T-helper 9 cell (primary cell): ENCODE measurements around the gene SIRPB1.
"Not testable (repeated sequence)": the region's sequence is repeated elsewhere in the genome, so short reads cannot be mapped to it uniquely, and the experiment has no call there.

Source experiments
- DNase-seq: peaks from one replicate; pipeline ENCODE4 v3.0.0-alpha.2; 2020

Gene SIRPB1

GRCh38 chr20:1636621-1637020 is 16.8 kb upstream of the SIRPB1 start:
- no peak for DNase-seq

- DNase-seq: no peak
Observed at GRCh38 chr20:1635291-1635979, 15.6 kb upstream of the SIRPB1 start.

- DNase-seq: no peak
Observed at GRCh38 chr20:1633535-1633934, 13.7 kb upstream of the SIRPB1 start.

GRCh38 chr20:1632178-1632577 is 12.4 kb upstream of the SIRPB1 start:
- DNase-seq: no peak

- DNase-seq: no peak
Observed at GRCh38 chr20:1631309-1632151, 11.7 kb upstream of the SIRPB1 start.

GRCh38 chr20:1630186-1630585 is 10.4 kb upstream of the SIRPB1 start:
- no peak for DNase-seq

- DNase-seq: no peak
Observed at GRCh38 chr20:1629321-1629720, 9.5 kb upstream of the SIRPB1 start.

GRCh38 chr20:1628621-1629020 is 8.8 kb upstream of the SIRPB1 start:
- no peak for DNase-seq

GRCh38 chr20:1627200-1627550 is 7.4 kb upstream of the SIRPB1 start:
- no peak for DNase-seq

- DNase-seq: no peak
Observed at GRCh38 chr20:1626528-1627199, 6.9 kb upstream of the SIRPB1 start.

GRCh38 chr20:1625083-1625690 is 5.4 kb upstream of the SIRPB1 start:
- DNase-seq: no peak

GRCh38 chr20:1623501-1624205 is 3.8 kb upstream of the SIRPB1 start:
- DNase-seq: no peak

- no peak for DNase-seq
Observed at GRCh38 chr20:1622450-1622849, 2.6 kb upstream of the SIRPB1 start.

GRCh38 chr20:1621316-1621715 is 1.5 kb upstream of the SIRPB1 start:
- DNase-seq: no peak

GRCh38 chr20:1618954-1619540 is 762 bp downstream of the SIRPB1 start:
- no peak for DNase-seq

- no peak for DNase-seq
Observed at GRCh38 chr20:1618479-1618878, 1.3 kb downstream of the SIRPB1 start.

- DNase-seq: no peak
Observed at GRCh38 chr20:1616858-1617434, 2.9 kb downstream of the SIRPB1 start.

- not testable (repeated sequence) for DNase-seq
Observed at GRCh38 chr20:1610404-1610803, 9.4 kb downstream of the SIRPB1 start.

GRCh38 chr20:1608678-1609347 is 11.0 kb downstream of the SIRPB1 start:
- not testable (repeated sequence) for DNase-seq

GRCh38 chr20:1600736-1601135 is 19.1 kb downstream of the SIRPB1 start:
- no peak for DNase-seq

- DNase-seq: no peak
Observed at GRCh38 chr20:1595333-1595732, 24.5 kb downstream of the SIRPB1 start.
